GM18858 (cell line): Measurements from ENCODE around the gene F12.
A peak's percentile ranks its signal among the peaks of the same experiment; 100 is the strongest.
"Not testable (repeated sequence)": the region's sequence is repeated elsewhere in the genome, so short reads cannot be mapped to it uniquely, and the experiment has no call there.

Experiments
- ATAC-seq: cut with Tn5 transposase; IDR thresholded peaks from one replicate; pipeline ENCODE4 v1.9.1; 2021; ENCODE audit not compliant: unreplicated experiment

Gene F12

DNA sequence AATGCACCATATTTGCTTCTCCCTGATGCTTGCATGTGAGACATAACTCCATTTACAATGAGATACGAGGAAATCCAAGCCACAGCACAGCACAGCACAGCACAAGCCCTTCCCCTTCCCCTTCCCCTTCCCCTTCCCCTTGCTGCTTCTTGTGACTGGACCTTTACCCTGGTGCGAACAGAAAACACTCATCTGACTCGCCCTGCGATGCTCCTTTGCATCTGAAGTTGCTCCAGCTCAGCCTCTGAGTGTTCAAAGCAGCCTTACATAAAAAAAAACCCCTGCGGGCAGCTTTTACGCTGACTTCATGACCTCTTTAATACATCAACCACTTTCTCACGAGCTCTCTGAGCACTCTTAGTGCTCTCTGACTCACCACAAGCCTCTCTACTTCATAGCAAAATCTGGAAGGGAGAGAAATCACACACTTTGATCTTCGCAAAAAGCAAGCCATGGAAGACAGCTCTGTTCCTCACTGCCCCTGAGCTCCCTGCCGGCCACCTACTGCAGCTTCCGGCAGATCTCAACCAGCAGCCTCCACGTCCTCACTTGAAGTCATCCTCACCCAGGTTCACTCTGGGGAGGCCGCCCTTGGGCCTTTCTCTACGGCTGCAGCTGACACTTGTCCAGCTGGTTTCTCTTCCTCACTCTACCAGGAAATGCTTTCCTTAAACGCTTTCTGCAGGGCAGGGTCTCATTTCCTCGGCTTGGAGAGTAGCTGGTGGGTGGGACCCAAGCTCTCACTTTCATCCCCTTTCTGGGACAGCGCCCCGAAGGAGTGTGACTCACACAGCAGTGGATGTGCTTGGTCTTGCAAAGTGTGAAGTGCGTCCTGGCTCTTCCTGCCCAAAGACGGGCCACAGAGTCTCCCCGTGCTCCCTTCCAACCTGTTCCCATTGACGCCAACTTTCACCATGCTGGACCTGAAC, 19.9 kb downstream of the F12 start:
- ATAC-seq, result peak; percentile 39

DNA sequence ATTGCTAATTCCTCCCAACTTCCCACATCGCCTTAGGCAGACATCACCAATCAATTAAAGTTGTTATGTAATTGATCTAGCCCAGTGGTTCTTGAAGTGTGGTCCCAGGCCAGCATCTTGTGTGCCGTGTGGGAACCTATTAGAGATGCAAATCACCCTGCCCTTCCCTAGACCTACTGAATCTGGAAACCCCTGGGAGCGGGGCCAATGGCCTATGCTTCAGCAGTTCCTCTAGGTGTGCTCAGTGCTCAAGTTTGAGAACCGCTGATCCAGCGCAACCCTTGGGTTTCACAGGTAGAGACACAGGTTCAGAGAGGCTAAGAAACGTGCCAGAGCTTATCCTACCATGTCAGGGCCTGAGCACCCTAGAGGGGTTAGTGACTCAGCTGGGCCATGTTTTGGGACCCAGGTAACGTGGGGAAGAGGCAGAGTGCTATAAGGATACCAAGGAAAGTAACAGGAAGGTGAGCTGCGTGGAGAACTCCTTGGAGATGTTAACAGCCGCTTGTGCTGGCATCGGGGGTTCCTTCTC, 20.8 kb downstream of the F12 start:
- ATAC-seq, result no peak

DNA sequence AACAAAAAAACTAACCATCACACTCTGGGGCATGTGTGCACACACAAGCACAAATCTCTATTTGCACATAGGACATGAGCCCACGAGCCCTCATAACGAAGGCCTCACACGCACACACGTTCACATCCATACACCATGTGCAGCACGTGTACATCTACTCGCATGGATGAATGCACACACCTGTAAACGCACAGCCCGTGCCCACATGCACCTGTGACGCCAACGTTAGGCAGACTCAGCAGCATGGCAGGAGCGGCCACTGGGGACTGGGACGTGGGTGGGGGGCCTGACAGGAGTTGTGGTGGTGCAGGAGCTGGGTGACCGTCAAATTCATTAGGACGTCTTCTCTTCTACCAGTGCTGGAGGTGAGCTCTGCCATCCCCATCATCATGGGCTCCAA, 22.0 kb downstream of the F12 start:
- no peak for ATAC-seq

DNA sequence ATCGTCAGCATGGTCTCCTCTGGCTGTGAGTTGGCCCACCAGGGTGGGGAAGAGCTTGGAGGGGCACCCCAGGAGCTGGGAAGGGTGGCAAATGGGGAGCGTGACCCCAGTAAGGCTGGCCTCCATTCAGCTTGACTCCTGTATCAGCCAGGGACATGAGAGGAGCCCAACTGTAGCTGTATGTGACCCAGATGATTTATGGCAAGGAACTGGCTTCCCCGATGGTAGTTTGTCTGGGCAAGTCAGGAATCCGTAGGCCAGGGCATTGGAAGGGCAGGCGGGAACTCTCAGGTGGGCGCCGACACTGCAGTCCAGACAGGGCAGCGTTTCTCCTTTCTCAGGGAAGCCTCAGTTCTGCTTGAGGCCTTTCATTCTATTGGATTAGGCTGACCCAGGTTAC, 22.8 kb downstream of the F12 start:
- no peak for ATAC-seq

DNA sequence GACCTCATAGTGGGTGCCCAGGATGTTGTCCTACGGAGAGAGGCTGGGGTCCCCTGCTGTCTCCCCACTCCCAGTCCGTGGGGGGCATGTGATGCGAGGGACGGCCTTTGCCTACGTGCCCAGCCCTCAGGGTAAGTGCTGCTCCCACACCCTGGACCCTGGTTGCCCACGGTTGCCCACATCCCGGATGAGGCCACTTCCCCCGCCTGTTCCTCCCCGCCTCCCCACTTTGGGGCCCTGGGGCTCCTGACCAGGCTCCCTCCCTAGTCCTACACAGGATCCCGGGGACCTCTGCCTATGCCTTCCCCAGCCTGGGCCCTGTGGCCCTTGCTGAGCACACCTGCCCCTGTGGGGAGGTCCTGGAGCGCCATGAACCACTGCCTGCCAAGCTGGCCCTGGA, 23.6 kb downstream of the F12 start:
- no peak for ATAC-seq

DNA sequence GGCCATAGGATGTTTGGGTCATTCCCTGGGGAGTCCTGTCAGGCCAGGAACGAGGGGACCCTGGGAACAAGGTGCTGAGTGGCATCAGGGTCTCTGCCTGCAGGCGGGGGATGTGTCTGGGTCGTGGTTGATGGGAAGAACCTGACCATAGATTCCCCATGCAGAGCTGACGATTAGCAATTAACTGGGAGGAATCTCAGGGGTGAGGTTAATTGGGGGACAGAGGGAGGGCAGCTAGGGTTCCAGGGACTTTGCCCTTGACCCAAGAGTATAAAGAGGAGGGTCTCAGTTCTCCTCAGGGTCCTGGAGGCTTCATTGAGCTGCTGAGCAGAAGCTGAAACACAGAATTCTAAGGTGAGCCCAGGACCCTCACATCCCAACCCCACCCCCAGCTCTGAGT, 25.2 kb downstream of the F12 start, which contains the start of gene SLC34A1:
SLC34A1 (plus strand) TSS at position 301 of the 400 bp plus-strand sequence. CDS start 1,308 bp downstream, outside the sequence.
- no peak for ATAC-seq

DNA sequence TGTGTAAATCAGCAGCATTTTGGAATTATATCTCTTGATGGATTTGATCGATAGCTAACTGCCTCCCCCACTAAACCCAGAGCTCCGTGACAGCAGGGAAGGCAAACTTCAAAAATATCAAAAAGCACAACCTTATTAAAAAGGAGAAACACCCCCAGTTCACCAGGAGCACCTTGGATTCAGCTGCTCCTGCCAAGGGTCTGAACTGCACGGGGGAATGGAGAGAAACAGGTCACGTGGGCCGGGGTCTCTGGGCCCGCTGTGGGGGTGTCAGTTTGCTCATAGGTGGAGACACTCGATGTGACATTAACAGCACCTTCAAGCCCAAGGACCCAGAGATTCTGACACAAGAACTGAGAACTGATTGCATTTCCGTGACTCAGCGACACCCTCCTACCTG, 26.2 kb downstream of the F12 start:
- no peak for ATAC-seq

DNA sequence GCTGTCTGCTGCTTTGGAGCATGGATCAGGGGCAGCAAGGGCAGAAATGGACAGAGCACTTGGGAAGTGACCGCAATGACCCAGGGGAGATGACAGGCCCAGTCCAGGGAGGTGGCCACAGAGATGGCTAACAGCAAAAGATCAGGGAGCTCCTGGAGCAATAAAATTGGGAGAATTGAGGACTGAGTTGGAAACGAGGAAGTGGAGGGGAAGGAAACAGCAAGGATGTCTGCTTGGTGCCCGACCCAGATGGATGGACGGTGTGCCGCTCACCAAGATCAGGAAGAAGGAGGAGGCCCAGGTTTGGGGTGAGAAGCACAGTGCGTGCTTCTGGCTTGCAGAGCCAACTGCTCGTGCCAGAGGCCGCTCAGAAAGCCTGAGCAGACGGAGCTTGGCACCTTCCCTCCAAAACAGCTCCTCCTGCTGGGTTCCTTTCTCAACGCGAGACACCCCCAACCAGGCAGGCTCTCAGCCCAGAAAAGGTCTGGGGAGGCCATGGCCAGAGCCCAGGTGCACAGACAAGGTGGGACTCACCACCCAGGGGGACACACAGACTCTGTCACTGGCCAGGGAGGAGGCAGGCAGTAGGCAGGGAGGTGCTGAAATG, 26.8 kb downstream of the F12 start:
- ATAC-seq, result no peak

DNA sequence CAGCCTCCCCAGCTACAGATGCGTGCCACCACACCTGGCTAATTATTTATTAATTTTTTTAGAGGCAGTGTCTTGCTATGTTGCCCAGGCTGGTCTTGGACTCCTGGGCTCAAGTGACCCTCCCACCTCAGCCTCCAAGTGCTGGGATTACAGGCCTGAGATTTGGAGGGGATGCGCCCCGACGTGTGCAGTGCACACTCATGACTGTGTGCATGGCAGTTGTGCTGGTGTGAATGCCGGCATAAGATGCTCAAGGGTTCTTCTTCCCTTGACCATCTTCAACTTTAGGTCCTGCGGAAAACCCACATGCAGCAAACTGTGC, 28.6 kb downstream of the F12 start:
- ATAC-seq, result no peak

DNA sequence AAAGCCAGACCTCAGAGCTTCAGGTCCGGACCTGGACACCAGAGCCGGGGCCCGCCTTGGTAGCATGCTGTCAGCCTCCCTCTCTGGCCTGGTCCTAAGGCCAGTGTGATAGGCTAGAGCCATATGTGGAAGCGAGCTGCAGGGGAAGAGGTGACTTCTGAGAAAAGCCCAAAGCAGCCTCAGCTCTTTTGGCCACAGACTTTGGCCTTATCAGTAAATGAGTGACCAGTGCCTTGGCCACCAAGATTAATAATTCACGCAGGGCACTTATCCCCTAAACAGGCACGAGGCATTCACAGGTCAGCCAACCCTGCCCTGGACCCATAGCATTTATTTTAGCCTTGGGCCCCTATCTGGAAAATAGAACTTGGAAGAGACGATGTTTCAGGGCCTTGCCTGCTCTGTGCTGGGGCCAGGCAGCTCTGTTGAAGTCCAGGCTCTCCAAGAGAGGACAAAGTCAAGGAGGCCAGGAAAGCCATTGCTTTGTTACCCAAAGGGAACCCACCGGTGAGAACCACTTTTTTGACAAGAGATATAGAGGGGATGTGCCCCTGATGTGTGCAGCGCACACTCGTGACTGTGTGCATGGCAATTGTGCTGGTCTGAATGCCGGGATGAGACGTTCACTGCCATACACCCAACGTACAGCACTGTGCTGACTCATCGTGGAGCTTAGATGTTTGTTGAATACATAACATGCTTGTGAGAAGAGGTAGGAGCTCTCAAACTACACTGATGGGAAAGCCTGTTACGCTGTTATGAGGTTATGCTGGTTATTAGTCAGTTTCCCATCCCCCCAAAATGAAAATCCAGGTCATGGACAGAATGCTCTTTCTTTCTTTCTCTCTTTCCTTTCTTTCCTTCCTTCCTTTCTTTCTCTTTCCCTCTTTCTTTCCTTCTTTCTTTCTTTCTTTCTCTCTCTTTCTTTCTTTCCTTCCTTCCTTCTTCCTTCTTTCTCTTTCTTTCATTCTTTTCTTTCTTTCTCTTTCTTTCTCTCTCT, 30.2 kb downstream of the F12 start:
- no peak for ATAC-seq

DNA sequence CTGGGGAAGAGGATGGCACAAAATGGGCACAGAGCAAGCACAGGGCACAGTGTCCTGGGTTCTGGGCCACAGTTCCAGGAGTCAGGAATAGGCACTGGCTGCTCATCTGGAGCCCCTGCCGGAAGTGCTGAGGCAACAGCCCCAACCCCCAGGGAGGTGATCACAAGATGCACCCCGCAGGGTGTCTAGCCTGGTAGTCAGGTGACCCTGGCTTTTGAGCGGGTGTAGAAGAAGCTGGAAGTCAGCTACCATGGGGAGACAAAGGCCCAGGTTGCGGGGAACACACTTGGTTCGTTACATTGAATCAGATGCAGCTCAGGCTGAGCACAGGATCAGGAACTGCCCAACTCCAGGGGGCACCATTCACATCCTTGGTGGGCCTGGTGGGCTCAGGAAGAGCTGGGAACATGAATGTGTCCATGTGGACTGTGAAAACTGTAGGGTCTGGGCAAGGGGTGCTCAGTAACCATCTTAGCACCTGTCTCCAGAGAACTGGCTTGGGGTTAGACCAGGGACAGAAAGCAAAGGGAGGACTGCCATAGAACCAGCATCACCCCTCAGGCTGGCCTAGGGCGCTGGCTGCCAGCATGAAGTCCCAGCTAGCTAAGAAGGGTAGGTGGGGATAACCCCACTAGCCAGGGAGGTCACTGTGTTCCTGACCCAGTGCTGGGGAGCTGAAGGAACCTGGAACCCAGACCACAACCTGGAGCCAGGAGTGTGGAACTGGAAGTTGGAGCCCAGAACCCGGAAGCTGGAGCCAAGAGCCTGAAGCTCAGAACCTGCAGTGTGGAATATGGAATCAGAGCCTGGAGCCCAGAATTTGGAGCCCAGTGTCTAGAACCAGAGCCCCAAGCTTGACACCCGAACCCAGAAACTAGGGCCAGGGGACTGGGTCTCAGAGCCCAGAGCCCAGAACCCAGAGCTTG, 31.2 kb downstream of the F12 start:
- ATAC-seq, result no peak

DNA sequence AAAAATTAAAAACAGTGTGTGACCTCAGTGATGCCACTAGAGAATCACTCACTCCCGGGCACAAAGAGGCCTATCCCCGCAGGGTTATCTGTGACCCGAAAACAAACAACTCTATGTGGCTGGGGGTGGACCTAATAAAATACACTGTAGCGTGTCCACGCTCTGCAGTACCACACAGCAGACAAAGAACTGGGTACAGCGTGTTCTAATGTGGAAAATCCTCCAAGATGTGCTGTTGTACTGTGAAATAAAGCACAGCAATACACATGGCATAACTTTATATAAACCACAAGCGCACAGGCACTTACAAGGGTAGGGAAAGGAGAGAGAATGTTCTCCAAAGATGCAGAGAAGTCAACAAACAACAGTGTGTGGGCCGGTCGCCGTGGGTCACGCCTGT, 33.3 kb downstream of the F12 start:
- ATAC-seq, result no peak

DNA sequence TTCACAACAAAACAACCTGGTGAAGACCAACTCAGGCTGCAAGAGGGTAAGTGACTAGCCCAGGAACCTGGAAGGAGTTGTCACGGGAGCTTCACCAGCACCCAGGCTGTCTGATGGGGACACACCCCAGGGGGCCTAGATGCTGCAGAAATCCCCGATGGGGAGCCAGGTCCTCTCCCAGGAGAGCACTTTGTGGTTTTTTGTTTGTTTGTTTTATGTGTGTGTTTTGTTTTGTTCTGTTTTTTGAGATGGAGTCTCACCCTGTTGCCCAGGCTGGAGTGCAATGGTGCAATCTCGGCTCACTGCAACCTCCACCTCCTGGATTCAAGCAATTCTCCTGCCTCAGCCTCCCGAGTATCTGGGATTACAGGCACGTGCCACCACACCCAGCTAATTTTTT, 33.8 kb downstream of the F12 start:
- ATAC-seq, result not testable (repeated sequence)

DNA sequence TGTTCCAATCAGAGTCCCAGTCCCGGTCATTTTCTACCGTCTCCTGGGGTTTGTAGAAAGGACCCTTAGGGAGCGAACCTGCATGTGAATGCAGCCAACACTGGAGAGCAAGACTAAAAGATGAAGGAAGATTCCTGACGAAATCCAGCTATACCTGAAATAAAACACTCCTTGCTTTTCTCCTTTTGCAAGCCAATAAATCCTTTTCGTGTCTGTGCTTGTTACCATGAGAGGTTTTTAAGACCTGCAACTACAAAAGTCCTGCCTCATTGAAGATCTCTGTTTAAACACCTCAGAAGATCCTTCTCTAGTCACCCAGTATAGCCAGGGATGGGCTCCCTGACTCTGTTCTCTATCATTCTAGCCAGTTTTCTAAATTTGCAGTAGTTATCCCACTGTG, 35.2 kb downstream of the F12 start:
- no peak for ATAC-seq

DNA sequence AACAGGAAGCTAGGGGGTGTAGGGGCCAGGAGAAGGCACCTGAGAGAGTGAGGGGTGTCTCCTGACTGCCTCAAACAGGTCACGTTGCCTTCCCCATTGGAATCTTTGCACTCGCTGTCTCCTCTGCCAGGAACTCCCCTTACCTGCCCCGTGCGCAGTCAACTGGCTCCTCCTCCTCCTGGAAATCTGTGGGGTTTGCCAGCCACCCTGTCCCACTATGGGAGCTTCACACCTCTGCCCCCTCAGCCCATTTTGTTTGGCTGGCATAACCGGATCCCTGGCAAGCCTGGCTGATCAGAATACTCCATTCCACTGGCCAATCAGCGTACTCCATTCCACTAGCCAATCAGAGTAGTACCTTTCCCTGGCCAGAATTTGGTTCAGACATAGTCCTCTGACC, 35.6 kb downstream of the F12 start:
- ATAC-seq, result no peak

DNA sequence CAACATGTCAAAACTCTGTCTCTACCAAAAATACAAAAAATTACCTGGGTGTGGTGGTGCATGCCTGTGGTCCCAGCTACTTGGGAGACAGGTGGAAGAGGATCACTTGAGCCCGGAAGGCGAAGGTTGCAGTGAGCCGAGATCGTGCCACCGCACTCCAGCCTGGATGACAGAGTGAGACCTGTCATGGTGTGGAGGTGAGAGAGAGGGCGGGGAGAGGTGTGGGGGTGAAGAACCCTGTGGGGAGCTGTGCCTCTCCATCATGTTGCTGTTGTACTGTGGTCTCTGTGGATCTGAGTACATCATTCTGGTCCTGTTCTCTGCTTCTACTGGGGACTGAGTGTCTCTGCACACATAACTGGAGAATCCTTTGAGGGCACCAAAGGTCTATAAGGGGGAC, 36.5 kb downstream of the F12 start:
- no peak for ATAC-seq

DNA sequence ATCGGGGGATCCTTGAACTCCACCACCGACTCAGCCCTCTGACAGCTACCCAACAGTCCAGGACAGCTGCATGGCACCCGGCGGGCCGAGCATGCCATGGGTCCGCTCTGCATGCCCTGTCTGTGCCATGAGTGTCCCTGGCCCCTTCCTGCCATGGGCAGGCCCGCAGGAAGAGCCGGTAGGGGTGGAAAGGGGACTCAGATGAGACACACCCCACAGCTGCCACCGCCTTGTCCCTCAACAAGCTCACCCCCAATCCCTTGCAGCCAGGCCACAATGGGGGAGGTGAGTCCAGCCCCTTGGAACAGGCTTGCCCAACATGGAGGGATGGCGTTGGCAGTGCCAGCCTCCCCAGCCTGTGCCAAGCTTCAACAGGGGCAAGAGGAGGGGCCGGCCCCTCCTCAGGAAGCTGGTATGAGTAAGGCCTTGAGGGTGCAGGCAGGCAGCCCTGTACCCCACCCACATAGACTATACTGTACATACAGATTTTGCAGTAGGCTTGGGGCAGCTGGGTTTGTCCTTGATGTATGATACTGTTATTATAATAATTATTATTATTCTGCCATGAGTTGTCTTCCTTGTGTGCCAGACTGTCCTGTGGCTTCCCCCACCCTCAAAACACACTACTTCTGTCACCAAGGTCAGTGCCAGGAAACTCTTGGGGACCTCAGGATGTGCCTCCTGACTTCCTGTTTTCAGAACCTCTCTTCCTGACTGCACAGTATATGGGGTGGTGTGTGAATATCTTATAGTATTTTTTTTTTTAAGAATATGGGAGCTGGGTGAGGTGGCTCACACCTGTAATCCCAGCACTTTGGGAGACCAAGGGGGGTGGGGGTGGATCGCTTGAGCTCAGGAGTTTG, 37.1 kb downstream of the F12 start:
- ATAC-seq, result no peak

DNA sequence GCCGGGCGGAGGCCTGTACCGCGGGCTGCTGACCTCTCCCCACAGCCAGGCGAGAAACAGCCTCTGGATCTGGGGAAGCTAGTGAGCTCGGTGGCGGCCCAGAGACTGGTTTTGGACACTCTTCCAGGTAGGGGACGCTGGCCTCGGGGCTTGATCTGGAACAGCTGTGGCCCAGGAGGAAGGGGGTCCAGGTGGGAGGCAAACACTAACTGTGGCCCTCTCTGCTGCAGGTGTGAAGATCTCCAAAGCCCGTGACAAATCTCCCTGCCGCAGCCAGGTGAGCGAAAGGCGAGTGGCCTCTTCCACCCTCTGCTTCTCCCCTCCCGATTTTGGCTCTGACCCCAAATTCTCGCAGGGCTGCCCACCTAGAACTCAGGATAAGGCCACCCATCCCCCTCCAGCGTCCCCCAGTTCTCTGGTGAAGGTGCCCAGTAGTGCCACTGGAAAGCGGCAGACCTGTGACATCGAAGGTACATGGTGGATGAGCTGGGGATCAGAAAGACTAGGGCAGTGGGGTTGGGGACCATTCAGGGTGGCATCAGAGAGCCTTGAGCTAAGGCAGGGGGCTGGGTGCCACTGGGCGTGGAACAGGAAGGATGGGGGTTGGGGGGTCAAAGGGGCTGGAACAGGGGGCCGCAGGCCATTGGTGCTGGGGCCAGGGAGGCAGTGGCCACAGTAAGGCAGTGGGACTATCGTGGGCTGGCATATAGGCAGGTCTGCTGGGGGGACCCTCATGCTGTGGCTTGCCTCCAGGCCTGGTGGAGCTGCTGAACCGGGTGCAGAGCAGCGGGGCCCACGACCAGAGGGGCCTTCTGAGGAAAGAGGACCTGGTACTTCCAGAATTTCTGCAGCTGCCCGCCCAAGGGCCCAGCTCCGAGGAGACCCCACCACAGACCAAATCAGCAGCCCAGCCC, 38.0 kb downstream of the F12 start:
- no peak for ATAC-seq
